SK-N-MC (cell line): ENCODE data around the gene PLEKHA6.

Source experiments
- DNase-seq: peaks from one replicate; pipeline ENCODE4 v3.0.0-alpha.2; 2011; ENCODE audit warnings: low read depth, low spot score
- H3K27ac ChIP-seq: fragments of 200-600 bp; sonication (generic); 2 replicates; pipeline ENCODE4 v1.5.1; 2016; ENCODE audit warnings: mixed run types
- H3K36me3 ChIP-seq: fragments of 200-600 bp; sonication (generic); 2 replicates; pipeline ENCODE4 v1.6.1; 2017; ENCODE audit warnings: antibody characterized with exemption, low read length, mixed read lengths; ENCODE audit not compliant: insufficient read depth
- H3K4me3 ChIP-seq: fragments of 200-600 bp; sonication (generic); 2 replicates; pipeline ENCODE4 v1.5.1; 2016
- H3K9ac ChIP-seq: fragments of 200-600 bp; sonication (generic); 2 replicates; pipeline ENCODE4 v1.8.0; 2017; ENCODE audit warnings: mixed run types, mixed read lengths; ENCODE audit not compliant: insufficient read length
- H3K9me3 ChIP-seq: fragments of 200-600 bp; sonication (generic); 2 replicates; pipeline ENCODE4 v1.6.1; 2017; ENCODE audit warnings: low read depth, mild to moderate bottlenecking, antibody characterized with exemption, low read length, moderate library complexity, mixed read lengths
- EZH2 ChIP-seq: fragments of 200-600 bp; sonication (generic); IDR thresholded peaks from one replicate; pipeline ENCODE4 v1.6.1; 2017; ENCODE audit warnings: antibody characterized with exemption
- FOXP2 ChIP-seq: optimal IDR thresholded peaks from 2 replicates; pipeline ENCODE3; 2011; ENCODE audit warnings: mild to moderate bottlenecking, moderate library complexity; ENCODE audit not compliant: insufficient read depth; ENCODE audit errors: extremely low read length, control extremely low read depth
- POLR2AphosphoS5 ChIP-seq: IDR thresholded peaks from 2 replicates; pipeline ENCODE4 v1.6.1; 2012; ENCODE audit warnings: mild to moderate bottlenecking, low read depth, low read length, borderline replicate concordance

Gene PLEKHA6

DNA sequence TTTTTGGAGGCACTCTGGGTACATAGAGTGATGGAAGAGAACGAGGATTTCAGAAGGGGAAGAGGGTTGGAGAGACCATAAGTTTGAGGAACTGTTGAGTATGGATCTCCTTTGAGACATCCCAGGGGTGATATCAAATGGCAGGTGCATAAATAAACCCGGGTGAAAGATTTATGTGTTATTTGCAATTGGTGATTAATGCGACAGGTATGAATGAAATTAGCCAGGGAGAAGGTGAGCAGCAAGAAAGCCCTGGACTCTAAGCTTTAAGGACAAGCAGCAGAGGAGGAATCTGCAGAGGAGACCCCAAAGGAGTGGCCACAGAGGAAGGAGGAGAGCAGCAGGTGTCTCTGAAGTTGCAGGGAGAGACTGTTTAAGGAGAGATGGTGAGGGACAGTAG, 184.8 kb downstream of the PLEKHA6 start:
- TF ChIP-seq FOXP2, result no peak
- TF ChIP-seq EZH2, result no peak
- TF ChIP-seq POLR2AphosphoS5, result no peak
- Histone ChIP-seq H3K9ac (no peak overlapping the region), H3K36me3 (no peaks in the 10 kb centered on the region), H3K9me3 (no peaks in the 10 kb centered on the region), H3K4me3 (no peak overlapping the region), H3K27ac (no peak overlapping the region)
- DNase-seq, result no peak

DNA sequence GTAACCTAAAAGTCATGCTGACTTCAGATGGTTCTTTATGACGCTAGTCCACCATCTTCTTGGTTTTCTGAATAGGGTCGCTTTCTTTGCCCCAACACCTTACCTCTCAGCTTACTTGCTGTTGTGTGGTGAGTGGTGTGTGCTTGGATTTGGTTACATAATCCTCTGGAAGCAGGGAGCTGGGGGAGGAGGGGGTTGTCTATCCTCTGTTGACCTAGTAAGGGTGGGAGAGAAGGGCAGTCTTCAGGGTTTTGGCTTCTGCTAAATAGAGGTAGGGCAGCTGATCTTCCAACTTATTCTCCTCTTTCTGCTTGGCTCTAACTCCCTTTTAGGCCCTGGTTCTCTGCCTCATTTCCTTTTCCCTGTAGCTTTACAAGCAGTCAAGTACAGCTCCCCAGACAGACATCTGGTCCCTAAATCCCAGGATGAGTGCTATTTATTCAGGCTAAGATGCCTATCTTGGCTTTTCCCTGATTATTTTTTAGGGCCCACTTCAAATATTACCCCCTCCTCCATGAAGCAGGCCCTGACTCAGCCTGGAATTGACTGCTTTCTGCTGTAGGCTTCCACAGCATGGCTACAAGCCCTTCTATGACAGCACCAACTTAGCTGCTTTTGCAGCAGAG, 187.2 kb downstream of the PLEKHA6 start:
- no peak overlapping the region for H3K4me3 ChIP-seq
- no peak for TF ChIP-seq POLR2AphosphoS5
- no peak for TF ChIP-seq EZH2
- TF ChIP-seq FOXP2, result no peak
- H3K9me3 ChIP-seq, result no peaks in the 10 kb centered on the region
- no peak overlapping the region for H3K27ac ChIP-seq
- H3K9ac ChIP-seq, result no peak overlapping the region
- H3K36me3 ChIP-seq, result no peaks in the 10 kb centered on the region
- DNase-seq, result no peak

DNA sequence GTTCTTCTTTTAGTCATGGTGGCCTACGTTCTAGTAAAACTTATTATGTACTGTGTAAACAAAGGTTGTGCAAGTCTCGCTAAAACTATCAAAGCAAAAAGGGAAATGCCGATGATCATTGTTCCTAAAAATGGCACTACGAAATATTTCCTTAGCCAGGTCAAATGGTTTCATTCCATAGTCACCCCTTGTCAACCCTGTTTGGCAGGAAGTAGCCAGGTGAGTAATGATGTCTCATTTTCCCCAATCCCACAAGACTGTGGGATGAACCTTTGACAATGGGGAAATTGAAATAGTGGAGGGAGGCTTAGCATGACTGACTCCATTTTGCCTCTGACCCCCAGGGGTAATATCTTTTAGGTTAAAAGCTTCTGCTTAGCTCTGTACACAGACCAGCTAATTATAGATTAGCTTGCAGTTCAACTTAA, 188.0 kb downstream of the PLEKHA6 start:
- no peaks in the 10 kb centered on the region for H3K36me3 ChIP-seq
- H3K27ac ChIP-seq, result no peak overlapping the region
- TF ChIP-seq POLR2AphosphoS5 (no peak), FOXP2 (no peak), EZH2 (no peak)
- DNase-seq, result no peak
- H3K9me3 ChIP-seq, result no peaks in the 10 kb centered on the region
- no peak overlapping the region for H3K9ac ChIP-seq
- H3K4me3 ChIP-seq, result no peak overlapping the region

DNA sequence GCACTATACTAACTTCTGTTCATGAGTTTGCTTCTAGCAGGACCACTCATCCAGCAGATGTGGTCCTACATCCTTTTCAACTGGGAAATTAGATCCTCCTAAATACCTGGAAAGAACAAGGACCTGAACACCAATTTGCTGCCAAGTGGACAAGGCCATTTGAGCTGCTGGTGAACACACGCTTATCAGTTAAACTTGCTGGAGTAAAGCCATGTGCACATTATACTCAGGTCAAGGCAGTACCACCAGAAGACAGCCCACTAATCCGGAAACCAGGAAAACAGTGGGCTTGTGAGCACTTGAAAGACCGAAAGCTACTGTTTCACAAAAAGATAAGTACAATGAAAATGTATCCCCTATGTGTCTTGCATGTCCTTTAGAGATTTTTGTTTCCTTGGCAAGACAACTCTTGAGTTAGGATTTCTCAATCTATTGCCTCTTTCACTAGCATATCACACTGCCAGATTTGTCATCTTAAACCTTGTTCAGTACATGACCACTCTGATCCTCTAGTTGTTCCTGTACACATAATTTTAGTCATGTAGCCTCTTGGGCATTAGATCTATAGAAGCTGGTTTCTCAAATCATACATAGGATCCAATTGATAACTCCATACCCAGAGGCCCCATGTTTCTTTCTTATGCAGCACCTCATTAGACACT, 189.1 kb downstream of the PLEKHA6 start:
- Histone ChIP-seq H3K36me3 (no peaks in the 10 kb centered on the region), H3K9ac (no peak overlapping the region), H3K4me3 (no peak overlapping the region), H3K27ac (no peak overlapping the region), H3K9me3 (no peaks in the 10 kb centered on the region)
- DNase-seq, result no peak
- TF ChIP-seq POLR2AphosphoS5, result no peak

DNA sequence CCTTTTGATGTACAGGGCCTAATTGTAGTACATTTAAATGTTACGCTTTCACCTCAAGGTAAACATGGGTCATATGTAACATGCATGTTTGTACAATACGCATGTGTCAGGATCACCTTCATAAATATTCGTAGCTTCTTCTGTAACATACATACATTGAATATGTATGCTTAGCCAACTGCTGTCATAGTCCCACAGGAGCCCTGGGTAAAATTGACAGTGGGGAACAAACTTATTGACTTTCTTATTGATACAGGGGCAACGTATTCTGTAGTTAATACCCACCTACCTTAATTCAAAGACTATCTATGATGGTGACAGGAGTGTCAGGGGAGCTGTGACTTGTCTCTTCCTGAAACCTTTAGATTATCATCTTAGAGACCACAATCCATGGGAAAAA, 189.9 kb downstream of the PLEKHA6 start:
- Histone ChIP-seq H3K27ac (no peak overlapping the region), H3K4me3 (no peak overlapping the region), H3K9me3 (no peaks in the 10 kb centered on the region), H3K36me3 (no peaks in the 10 kb centered on the region), H3K9ac (no peak overlapping the region)
- TF ChIP-seq POLR2AphosphoS5 (no peak), EZH2 (no peak), FOXP2 (no peak)
- DNase-seq, result no peak
